ENCODE measurements around the gene DNAJC4. TPM values are rescaled to one million over a fixed set of nuclear protein-coding genes. Genes with fewer than 3 reads are reported as not detected.

Gene DNAJC4
- total and polyA plus RNA-seq, 9 of the 15 experiments (the other 6 are each of a cell fraction or from before 2014, with no cell fraction given): 4.0 to 32.6 (median 19.9) TPM

GRCh38 chr11:64239662-64240434, 9.5 kb downstream of the DNAJC4 start (continued):
- TF ChIP-seq CREB3 (tag; conservative IDR thresholded peaks at IDR 0.05; ENCODE audit: low read depth) (peak; percentile 24; the same call in 1 of the 2 replicates), CUX1 (CRISPR knock-in tag; IDR thresholded peaks at IDR 0.05) (peak; percentile 80; the same call in 1 of the 2 replicates), PTTG1 (tag; IDR thresholded peaks at IDR 0.05; ENCODE audit: low read depth) (no peak), DMBX1 (CRISPR knock-in tag; IDR thresholded peaks at IDR 0.05; ENCODE audit: borderline replicate concordance) (peak; percentile 20; the same call in 1 of the 2 replicates)
